Muscle layer of duodenum (tissue), 2 donors: ENCODE results near the gene CCDC124.
"Not testable (repeated sequence)": the region's sequence is repeated elsewhere in the genome, so short reads cannot be mapped to it uniquely, and the experiment has no call there.

Experiments used
- H3K27ac ChIP-seq: one replicate; pipeline ENCODE4 v1.7.0; 2013; ENCODE audit warnings: mild to moderate bottlenecking, low read length
- H3K27me3 ChIP-seq: one replicate; pipeline ENCODE4 v1.7.0; 2013; ENCODE audit warnings: low read depth, mild to moderate bottlenecking, control low read depth, low read length
- H3K36me3 ChIP-seq, 2 donors: one replicate each; pipeline ENCODE4 v1.7.0; 2013; ENCODE audit warnings: low read length in 2 of 2, control low read depth in 1 of 2, mild to moderate bottlenecking in 1 of 2; ENCODE audit not compliant: insufficient read depth in 2 of 2, control insufficient read depth in 1 of 2
- H3K4me1 ChIP-seq, 2 donors: one replicate each; pipeline ENCODE4 v1.7.0; 2013; ENCODE audit warnings: low read length in 2 of 2, mild to moderate bottlenecking in 2 of 2, control low read depth in 1 of 2, moderate library complexity in 1 of 2; ENCODE audit not compliant: insufficient read depth in 2 of 2, control insufficient read depth in 1 of 2
- H3K4me3 ChIP-seq, 2 donors: one replicate each; pipeline ENCODE4 v1.7.0; 2013; ENCODE audit warnings: low read length in 2 of 2, low read depth in 1 of 2, mild to moderate bottlenecking in 1 of 2
- H3K9me3 ChIP-seq, 2 donors: one replicate each; pipeline ENCODE4 v1.7.0; 2013; ENCODE audit warnings: low read length in 2 of 2, control low read depth in 1 of 2, mild to moderate bottlenecking in 1 of 2; ENCODE audit not compliant: control insufficient read depth in 1 of 2
- donor health status: healthy.

The CCDC124 gene, protein sequence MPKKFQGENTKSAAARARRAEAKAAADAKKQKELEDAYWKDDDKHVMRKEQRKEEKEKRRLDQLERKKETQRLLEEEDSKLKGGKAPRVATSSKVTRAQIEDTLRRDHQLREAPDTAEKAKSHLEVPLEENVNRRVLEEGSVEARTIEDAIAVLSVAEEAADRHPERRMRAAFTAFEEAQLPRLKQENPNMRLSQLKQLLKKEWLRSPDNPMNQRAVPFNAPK

DNA sequence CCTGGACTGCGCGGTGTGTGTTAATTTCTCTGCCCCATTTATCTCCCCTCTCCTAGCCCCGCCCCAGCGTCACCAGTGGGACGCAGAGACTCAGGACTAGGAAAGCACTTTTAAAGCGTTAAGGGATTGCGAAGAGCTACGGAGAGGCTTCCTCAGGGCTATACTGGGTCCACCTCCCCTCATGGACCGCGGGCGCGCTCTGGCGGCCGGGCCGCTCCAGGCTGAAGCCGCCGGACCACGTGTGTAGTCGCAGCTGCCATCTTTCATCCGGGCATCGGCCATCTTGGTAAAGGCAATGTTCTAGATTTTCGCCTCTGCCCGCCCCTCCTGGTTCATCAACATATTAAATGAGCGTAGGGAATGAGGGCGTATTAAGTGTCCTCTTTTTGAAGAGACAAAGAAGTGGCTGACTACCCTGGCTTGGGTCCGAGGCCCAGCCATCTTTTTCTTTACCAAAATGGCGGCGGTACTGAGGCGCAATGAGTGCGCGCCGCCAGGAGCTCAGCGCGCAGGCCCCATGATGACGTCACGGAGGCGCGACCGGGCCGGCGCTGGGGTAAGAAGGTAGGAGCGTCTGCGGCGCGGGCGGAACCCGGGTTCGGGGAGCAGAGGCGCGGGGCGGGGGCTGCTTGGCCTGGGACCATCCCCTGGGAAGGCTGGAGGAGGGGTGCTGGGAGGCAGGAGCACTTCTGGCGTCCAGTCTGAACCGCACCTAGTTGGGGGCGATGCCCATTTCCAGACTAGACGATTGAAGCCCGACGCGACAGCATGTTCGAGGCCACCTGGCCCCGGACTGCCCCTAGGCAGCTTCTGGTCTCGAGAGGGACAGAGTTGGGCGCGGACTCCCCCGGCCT, at the start of gene CCDC124:
Gene CCDC124 (plus strand): TSS at position 531 of the 854 bp plus-strand sequence. CDS start 3,406 bp downstream, outside the sequence.
- Histone ChIP-seq H3K9me3 (no peaks in the 10 kb centered on the region), H3K4me1 (peaks cover 0 to 16% of the 10 kb centered on the region in 2 donors), H3K36me3 (no peaks in the 10 kb centered on the region), H3K27ac (peak within 1 kb of the TSS; percentile 89), H3K27me3 (no peaks in the 10 kb centered on the region), H3K4me3 (peak within 1 kb of the TSS; percentile 91 to 94)

DNA sequence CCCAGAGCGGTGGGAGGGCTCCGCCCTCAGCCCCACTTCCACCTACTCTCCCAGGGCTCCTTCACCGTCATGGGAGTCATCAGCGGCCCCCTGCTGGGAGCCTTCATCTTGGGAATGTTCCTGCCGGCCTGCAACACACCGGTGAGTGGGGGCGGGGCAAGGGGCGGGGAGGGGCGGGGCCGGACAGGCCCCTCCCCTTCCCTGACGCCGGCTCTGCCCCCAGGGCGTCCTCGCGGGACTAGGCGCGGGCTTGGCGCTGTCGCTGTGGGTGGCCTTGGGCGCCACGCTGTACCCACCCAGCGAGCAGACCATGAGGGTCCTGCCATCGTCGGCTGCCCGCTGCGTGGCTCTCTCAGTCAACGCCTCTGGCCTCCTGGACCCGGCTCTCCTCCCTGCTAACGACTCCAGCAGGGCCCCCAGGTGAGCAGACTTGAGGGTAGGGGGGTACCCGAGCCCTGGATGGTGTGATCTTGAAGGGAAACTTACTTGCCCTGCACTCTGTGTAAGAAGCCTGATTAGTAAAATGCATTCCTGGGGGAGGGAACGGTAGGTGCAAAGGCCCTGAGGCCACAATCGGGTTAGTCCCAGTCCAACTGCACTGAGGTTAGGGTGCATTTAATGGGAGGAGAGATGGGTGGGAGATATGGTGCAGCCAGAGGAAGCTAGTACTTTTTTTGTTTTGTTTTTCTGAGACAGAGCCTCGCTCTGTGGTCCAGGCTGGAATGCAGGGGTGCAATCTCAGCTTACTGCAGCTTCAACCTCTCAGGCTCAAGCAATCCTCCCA, 49.0 kb upstream of the CCDC124 start:
- H3K27ac ChIP-seq, result no peak overlapping the region
- no peaks in the 10 kb centered on the region for H3K9me3 ChIP-seq
- no peaks in the 10 kb centered on the region for H3K4me1 ChIP-seq
- H3K36me3 ChIP-seq, result no peaks in the 10 kb centered on the region
- no peak overlapping the region for H3K4me3 ChIP-seq
- no peaks in the 10 kb centered on the region for H3K27me3 ChIP-seq

DNA sequence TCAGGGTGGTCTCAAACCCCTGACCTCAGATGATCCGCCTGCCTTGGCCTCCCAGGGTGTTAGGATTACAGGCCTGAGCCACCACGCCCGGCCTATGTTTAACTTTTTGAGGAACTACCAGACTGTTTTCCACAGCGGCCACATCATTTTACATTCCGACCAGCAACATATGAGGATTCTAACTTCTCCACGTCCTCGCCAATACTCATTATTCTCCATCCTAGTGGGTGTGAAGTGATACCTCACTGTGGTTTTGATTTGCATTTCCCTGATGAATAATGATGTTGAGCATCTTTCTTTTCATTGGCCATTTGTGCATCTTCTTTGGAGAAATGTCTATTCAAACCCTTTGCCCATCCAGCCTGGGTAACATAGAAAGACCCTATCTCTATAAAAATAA, 46.3 kb upstream of the CCDC124 start:
- Histone ChIP-seq H3K27ac (no peak overlapping the region), H3K4me1 (no peaks in the 10 kb centered on the region), H3K36me3 (no peaks in the 10 kb centered on the region), H3K27me3 (no peaks in the 10 kb centered on the region), H3K4me3 (no peak overlapping the region), H3K9me3 (no peaks in the 10 kb centered on the region)

DNA sequence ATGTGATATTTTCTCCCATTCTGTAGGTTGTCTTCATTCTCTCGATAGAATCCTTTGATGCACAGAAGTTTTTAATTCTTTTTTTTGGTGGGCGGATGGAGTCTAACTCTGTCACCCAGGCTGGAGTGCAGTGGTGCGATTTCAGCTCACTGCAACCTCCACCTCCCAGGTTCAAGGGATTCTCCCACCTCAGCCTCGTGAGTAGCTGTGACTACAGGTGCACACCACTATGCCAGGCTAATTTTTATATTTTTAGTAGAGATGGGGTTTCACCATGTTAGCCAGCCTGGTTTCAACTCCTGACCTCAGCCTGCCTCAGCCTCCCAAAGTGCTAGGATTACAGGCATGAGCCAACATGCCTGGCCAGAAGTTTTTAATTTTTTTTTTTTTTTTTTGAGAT, 45.6 kb upstream of the CCDC124 start:
- not testable (repeated sequence) for H3K36me3 ChIP-seq

GRCh38 chr19:17888260-17888659, 44.6 kb upstream of the CCDC124 start:
- Histone ChIP-seq H3K27me3 (no peaks in the 10 kb centered on the region), H3K4me3 (no peak overlapping the region), H3K36me3 (no peaks in the 10 kb centered on the region), H3K4me1 (no peaks in the 10 kb centered on the region), H3K9me3 (no peaks in the 10 kb centered on the region), H3K27ac (no peak overlapping the region)

More for the DNA sequence above, 45.6 kb upstream of the CCDC124 start:
- H3K4me1 ChIP-seq, H3K9me3 ChIP-seq, H3K27me3 ChIP-seq, H3K27ac ChIP-seq, H3K4me3 ChIP-seq: not testable (repeated sequence)

DNA sequence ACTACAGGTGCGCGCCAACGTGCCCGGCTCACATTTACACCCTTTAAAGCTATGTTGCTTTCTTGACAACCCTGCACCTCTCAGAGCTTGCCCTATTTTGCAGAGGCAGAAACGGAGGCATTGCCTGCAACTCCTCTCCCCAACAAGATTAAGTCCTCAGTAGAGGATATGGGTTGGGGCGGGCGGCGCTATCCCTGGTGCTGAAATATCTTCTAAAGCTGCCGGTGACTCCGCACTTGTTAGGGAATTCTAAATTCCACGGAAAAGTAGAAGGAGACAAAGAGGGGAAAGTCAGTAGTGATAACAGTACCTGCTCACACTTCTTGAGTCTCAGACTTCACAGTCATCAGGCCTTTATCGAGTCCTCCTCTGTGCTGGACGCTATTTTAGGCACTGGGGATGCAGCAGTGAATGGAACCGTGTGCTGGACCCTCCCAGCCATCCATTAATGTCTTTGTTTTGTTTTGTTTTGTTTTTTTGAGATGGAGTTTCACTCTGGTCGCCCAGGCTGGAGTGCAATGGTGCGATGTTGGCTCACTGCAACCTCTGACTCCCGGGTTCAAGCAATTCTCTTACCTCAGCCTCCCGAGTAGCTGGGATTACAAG, 43.1 kb upstream of the CCDC124 start:
- Histone ChIP-seq H3K27ac (no peak overlapping the region), H3K36me3 (no peaks in the 10 kb centered on the region), H3K4me3 (no peak overlapping the region), H3K4me1 (no peaks in the 10 kb centered on the region), H3K9me3 (no peaks in the 10 kb centered on the region), H3K27me3 (no peaks in the 10 kb centered on the region)

- no peaks in the 10 kb centered on the region for H3K36me3 ChIP-seq
- no peak overlapping the region for H3K4me3 ChIP-seq
- H3K9me3 ChIP-seq, result no peaks in the 10 kb centered on the region
- H3K27me3 ChIP-seq, result no peaks in the 10 kb centered on the region
- no peaks in the 10 kb centered on the region for H3K4me1 ChIP-seq
- no peak overlapping the region for H3K27ac ChIP-seq
Observed at GRCh38 chr19:17893766-17894165, 39.0 kb upstream of the CCDC124 start.

GRCh38 chr19:17902701-17903100, 30.1 kb upstream of the CCDC124 start:
- Histone ChIP-seq H3K9me3 (peaks cover 0 to under 1% of the 10 kb centered on the region in 2 donors), H3K4me1 (no peaks in the 10 kb centered on the region), H3K36me3 (no peaks in the 10 kb centered on the region), H3K27ac (no peak overlapping the region), H3K27me3 (no peaks in the 10 kb centered on the region), H3K4me3 (no peak overlapping the region)

DNA sequence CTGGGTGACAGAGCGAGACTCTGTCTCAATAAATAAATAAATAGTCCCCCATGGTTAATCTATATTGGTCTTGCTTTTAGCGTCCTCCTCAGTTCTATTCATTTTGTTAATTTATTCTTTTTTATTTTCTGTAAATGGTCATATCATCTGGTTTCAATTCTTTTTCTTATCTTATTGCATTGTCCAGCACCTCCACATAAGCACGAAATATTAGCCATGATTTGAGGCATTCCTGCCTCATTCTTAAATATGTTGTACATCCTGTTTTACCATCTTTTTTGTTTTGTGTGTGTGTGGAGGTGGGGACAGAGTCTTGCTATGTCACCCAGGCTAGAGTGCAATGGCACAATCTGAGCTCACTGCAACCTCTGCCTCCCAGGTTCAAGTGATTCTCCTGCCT, 24.6 kb upstream of the CCDC124 start:
- Histone ChIP-seq H3K27ac (no peak overlapping the region), H3K4me3 (no peak overlapping the region), H3K27me3 (no peaks in the 10 kb centered on the region), H3K9me3 (peaks cover 1 to 11% of the 10 kb centered on the region in 2 donors), H3K36me3 (no peaks in the 10 kb centered on the region), H3K4me1 (no peaks in the 10 kb centered on the region)

DNA sequence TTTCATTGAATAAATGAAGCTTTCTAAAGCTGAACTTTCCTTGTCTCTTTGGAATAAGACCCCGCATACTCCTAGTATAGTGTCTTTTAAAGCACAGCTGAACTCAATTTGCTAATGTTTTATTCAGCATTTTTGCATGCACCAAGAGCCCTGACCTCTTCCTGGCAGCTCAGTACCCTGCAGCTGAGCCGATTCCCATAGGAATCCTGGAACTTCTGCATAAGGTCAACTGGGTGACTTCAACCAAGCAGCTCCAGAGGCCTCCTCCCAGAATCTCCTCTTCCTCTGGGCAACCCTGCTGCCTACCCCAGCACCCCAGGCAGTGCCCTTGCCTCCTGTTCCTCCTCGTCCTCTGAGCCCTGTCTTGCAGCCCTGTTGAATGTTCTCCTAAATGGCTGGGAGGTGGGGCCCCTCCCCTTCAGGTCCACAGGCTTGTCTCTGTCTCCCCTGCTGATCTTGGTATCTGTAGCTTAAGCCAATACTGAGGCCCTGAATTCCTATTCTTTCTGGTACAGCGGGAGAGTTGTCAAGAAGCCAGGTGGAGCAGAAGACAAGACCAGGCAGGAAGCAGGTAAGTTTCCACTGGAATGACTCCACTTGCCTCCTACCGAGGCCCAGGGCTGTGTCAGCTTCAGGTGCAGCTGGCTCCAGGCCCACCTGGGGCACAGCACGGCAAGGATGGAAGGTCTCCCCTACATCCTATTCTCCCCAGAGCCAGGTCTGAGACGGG, 23.6 kb upstream of the CCDC124 start:
- Histone ChIP-seq H3K4me3 (no peak overlapping the region), H3K27me3 (no peaks in the 10 kb centered on the region), H3K36me3 (no peaks in the 10 kb centered on the region), H3K4me1 (no peaks in the 10 kb centered on the region), H3K9me3 (peaks cover 4 to 14% of the 10 kb centered on the region in 2 donors), H3K27ac (no peak overlapping the region)
